ENCODE results near the gene BBIP1. TPM values are rescaled to one million over a fixed set of nuclear protein-coding genes. Genes with fewer than 3 reads are reported as not detected.

BBIP1 gene
- total and polyA plus RNA-seq, 9 of the 15 experiments (the other 6 are each of a cell fraction or from before 2014, with no cell fraction given) = 5.2 to 31.0 (median 19.4) TPM

GRCh38 chr10:110959379-110960332 is 40.7 kb upstream of the BBIP1 start:
- ATAC-seq (no peak), DNase-seq (ENCODE audit: extremely low read depth in 1 of 4, low spot score in 3 of 4) (no peak), FAIRE-seq (no peak)
- no peaks in the 10 kb centered on the region for H3K9me1 ChIP-seq (ENCODE audit: control insufficient read depth, insufficient read depth, low read length)
- peaks cover 63% of the 10 kb centered on the region for H3K79me2 ChIP-seq (ENCODE audit: control insufficient read depth, insufficient read depth, low read length)
- no peak for TF ChIP-seq FUS (optimal IDR thresholded peaks at IDR 0.05; ENCODE audit: low read depth, low read length)
- TF ChIP-seq ZBTB40 (IDR thresholded peaks at IDR 0.05) = peak; percentile 80
- peak; percentile 59; the same call in 1 of the 2 replicates for TF ChIP-seq ZBTB40 (CRISPR knock-in tag; IDR thresholded peaks at IDR 0.05)
- H3K4me1 ChIP-seq (replicated peaks in 1 of 2; ENCODE audit: control insufficient read depth in 2 of 2, insufficient read depth in 2 of 2, low read length in 2 of 2) = no peaks in the 10 kb centered on the region
- no peaks in the 10 kb centered on the region for H3K9me3 ChIP-seq (replicated peaks; ENCODE audit: control insufficient read depth, insufficient read depth, low read depth, low read length)
- no TSS peak for BruUV-seq (replicated peaks)
- no peak overlapping the region for H3K4me2 ChIP-seq (ENCODE audit: insufficient read depth, low read length)
- no peak overlapping the region for H3K4me3 ChIP-seq
- ChIA-PET POLR2A (no interaction called here), CTCF (ENCODE audit: low intra/inter-chr PET ratio) (no interaction called here)
- intact Hi-C loops (cut with micrococcal nuclease) (no loop called here), in situ Hi-C loops (cut with MboI) (no loop called here)
- H3K36me3 ChIP-seq (ENCODE audit: control insufficient read depth, insufficient read depth, low read length) = peaks cover 3% of the 10 kb centered on the region; the same call in 1 of the 3 replicates
- no peaks in the 10 kb centered on the region for H3K27me3 ChIP-seq (ENCODE audit: control insufficient read depth in 2 of 2, insufficient read depth in 2 of 2, low read length in 2 of 2)
- 0 out of 2 replicates have a peak, but pooled peaks cover 3% of the 10 kb centered on the region for H4K20me1 ChIP-seq (replicated peaks; ENCODE audit: control insufficient read depth, insufficient read depth, low read length)
- WGBS (ENCODE audit: insufficient coverage, low coverage, missing lambda C conversion rate) = 36% methylated on average over 4 of the region's 4 CpGs
- H3K27ac ChIP-seq (ENCODE audit: extremely low read depth, low read depth, low read length) = no peak overlapping the region
- H3K9ac ChIP-seq (ENCODE audit: insufficient read depth in 1 of 2, low read depth in 2 of 2, low read length in 2 of 2) = no peak overlapping the region
- H2AFZ ChIP-seq (ENCODE audit: low read depth, low read length) = no peak overlapping the region

Data from K562 (cell line).